Measurements from ENCODE around the gene CLIP3. TPM values are rescaled to one million over a fixed set of nuclear protein-coding genes. Genes with fewer than 3 reads are reported as not detected.

The CLIP3 gene
- 20.8 TPM for polyA plus RNA-seq (2013)

GRCh38 chr19:36032251-36033104 is at the start of gene CLIP3:
Gene CLIP3, minus strand, starts transcription at chr19:36032873. Its CDS starts 516 bp downstream, at chr19:36032357.
- DNase-seq = peak; percentile 56 to 64 (median 60)
- WGBS (ENCODE audit: insufficient coverage) = under 1% methylated on average over 27 of the region's 51 CpGs
- Histone ChIP-seq H3K4me1 (ENCODE audit: control extremely low read depth in 1 of 4, control insufficient read depth in 4 of 4, insufficient read depth in 4 of 4, low read length in 3 of 4) (peaks cover 0 to 40% (median 31%) of the 10 kb centered on the region in 4 experiments), H3K4me3 (ENCODE audit: control insufficient read depth in 1 of 7, extremely low read depth in 1 of 7, insufficient read depth in 4 of 7, low read depth in 2 of 7, low read length in 6 of 7) (peak within 1 kb of the TSS in 6 of 7 experiments; percentile 33 to 76 (median 56)), H3K9me3 (ENCODE audit: control extremely low read depth in 1 of 5, control insufficient read depth in 4 of 5, insufficient read depth in 2 of 5, low read depth in 1 of 5, low read length in 4 of 5) (no peaks in the 10 kb centered on the region), H3K36me3 (ENCODE audit: control insufficient read depth in 4 of 4, insufficient read depth in 4 of 4, low read length in 3 of 4) (peaks cover 0 to 17% (median 0%) of the 10 kb centered on the region in 4 experiments), H3K27me3 (replicated peaks in 2 of 5; ENCODE audit: control insufficient read depth in 4 of 5, insufficient read depth in 5 of 5, low read length in 4 of 5) (no peaks in the 10 kb centered on the region), H3K27ac (ENCODE audit: insufficient read depth in 1 of 2, low read depth in 1 of 2, low read length in 2 of 2, poor library complexity in 1 of 2, severe bottlenecking in 2 of 2) (no peak within 1 kb of the TSS)
- POLR2A ChIA-PET = no interaction called here
- CTCF ChIA-PET = interaction anchor here (1.4 kb wide), 1 partner anchor 138 kb away, joined by 3 read pairs; no protein-coding TSS in a partner anchor

- ChIA-PET POLR2A (no interaction called here), CTCF (interaction anchor here (0.6 to 1.0 kb wide), 3 partner anchors 12 to 126 kb away, joined by 3 read pairs; no protein-coding TSS in a partner anchor)
- DNase-seq = no peak
- H3K4me3 ChIP-seq (ENCODE audit: control insufficient read depth in 1 of 7, extremely low read depth in 1 of 7, insufficient read depth in 4 of 7, low read depth in 2 of 7, low read length in 6 of 7) = no peak overlapping the region
- no peaks in the 10 kb centered on the region for H3K27me3 ChIP-seq (replicated peaks in 2 of 5; ENCODE audit: control insufficient read depth in 4 of 5, insufficient read depth in 5 of 5, low read length in 4 of 5)
- peaks cover 5 to 76% (median 38%) of the 10 kb centered on the region in 4 experiments for H3K36me3 ChIP-seq (ENCODE audit: control insufficient read depth in 4 of 4, insufficient read depth in 4 of 4, low read length in 3 of 4)
- H3K27ac ChIP-seq (ENCODE audit: insufficient read depth in 1 of 2, low read depth in 1 of 2, low read length in 2 of 2, poor library complexity in 1 of 2, severe bottlenecking in 2 of 2) = no peak overlapping the region
- 97% methylated on average over 6 of the region's 7 CpGs for WGBS (ENCODE audit: insufficient coverage)
- no peaks in the 10 kb centered on the region for H3K4me1 ChIP-seq (ENCODE audit: control extremely low read depth in 1 of 4, control insufficient read depth in 4 of 4, insufficient read depth in 4 of 4, low read length in 3 of 4)
- no peaks in the 10 kb centered on the region for H3K9me3 ChIP-seq (ENCODE audit: control extremely low read depth in 1 of 5, control insufficient read depth in 4 of 5, insufficient read depth in 2 of 5, low read depth in 1 of 5, low read length in 4 of 5)
Observed at GRCh38 chr19:36081894-36082293, 49.2 kb upstream of the CLIP3 start.

DNA sequence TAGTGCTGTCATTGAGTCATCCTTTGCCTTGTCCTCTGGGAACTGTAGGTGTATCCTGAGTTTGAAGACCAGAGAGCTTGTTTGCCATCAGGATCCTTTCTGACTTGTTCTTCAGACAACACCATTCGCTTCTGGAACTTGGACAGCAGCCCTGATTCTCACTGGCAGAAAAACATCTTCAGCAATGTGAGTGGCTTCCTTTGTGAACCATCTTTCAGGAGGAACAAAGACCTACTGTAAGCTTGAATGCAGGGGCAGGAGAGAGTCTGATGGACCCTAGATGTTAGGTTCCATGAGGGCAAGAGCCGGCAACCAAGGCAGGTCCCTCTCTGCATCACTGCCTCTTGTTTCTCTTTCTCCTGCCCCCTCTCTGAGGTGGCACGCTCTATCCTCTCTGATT is 48.7 kb upstream of the CLIP3 start:
- peaks cover 5 to 75% (median 34%) of the 10 kb centered on the region in 4 experiments for H3K36me3 ChIP-seq (ENCODE audit: control insufficient read depth in 4 of 4, insufficient read depth in 4 of 4, low read length in 3 of 4)
- ChIA-PET POLR2A (no interaction called here), CTCF (interaction anchor here (0.9 to 1.0 kb wide), 2 partner anchors 10 to 50 kb away, joined by 3 read pairs; no protein-coding TSS in a partner anchor)

DNA sequence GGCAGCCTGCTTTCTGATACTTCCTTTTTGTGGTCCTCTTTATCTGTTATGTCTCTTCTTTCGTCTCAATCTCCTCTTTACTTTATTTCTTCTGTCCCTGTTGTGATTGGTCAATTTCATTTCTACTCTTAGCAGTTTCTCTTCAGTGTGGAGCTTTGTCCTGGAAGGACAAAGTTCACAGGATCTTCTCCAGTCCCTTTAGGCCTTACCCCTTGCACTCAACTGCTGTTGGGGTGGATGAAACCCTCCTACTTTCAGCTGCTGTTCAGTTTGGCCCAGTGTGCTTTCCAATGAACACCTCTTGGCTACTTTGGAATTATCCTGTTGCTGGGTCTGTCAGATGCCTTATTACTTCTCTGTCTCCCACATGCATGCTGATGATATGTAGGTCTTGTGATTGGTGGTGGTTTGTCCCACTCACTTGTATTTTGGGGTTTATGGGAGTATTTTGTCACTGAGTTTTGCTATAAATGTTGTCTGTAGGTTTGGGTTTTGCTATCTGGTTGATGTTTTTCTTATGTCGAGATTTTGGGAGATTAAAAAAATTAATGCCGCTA is 46.8 kb upstream of the CLIP3 start:
- H3K27ac ChIP-seq (ENCODE audit: insufficient read depth in 1 of 2, low read depth in 1 of 2, low read length in 2 of 2, poor library complexity in 1 of 2, severe bottlenecking in 2 of 2) = no peak overlapping the region
- ChIA-PET POLR2A (interaction anchor here (0.7 kb wide), 1 partner anchor 65 kb away, joined by 3 read pairs; the partner anchor contains the start of gene ALKBH6), CTCF (no interaction called here)
- H3K4me1 ChIP-seq (ENCODE audit: control extremely low read depth in 1 of 4, control insufficient read depth in 4 of 4, insufficient read depth in 4 of 4, low read length in 3 of 4) = no peaks in the 10 kb centered on the region
- H3K27me3 ChIP-seq (replicated peaks in 2 of 5; ENCODE audit: control insufficient read depth in 4 of 5, insufficient read depth in 5 of 5, low read length in 4 of 5) = no peaks in the 10 kb centered on the region
- no peak overlapping the region for H3K4me3 ChIP-seq (ENCODE audit: control insufficient read depth in 1 of 7, extremely low read depth in 1 of 7, insufficient read depth in 4 of 7, low read depth in 2 of 7, low read length in 6 of 7)
- WGBS (ENCODE audit: insufficient coverage) = no CpG with 5 or more reads among the region's 3 CpGs
- H3K9me3 ChIP-seq (ENCODE audit: control extremely low read depth in 1 of 5, control insufficient read depth in 4 of 5, insufficient read depth in 2 of 5, low read depth in 1 of 5, low read length in 4 of 5) = no peaks in the 10 kb centered on the region
- no peak for DNase-seq
- peaks cover 5 to 74% (median 24%) of the 10 kb centered on the region in 4 experiments for H3K36me3 ChIP-seq (ENCODE audit: control insufficient read depth in 4 of 4, insufficient read depth in 4 of 4, low read length in 3 of 4)

More for the DNA sequence above, 48.7 kb upstream of the CLIP3 start:
- Histone ChIP-seq H3K27ac (ENCODE audit: insufficient read depth in 1 of 2, low read depth in 1 of 2, low read length in 2 of 2, poor library complexity in 1 of 2, severe bottlenecking in 2 of 2) (no peak overlapping the region), H3K4me1 (ENCODE audit: control extremely low read depth in 1 of 4, control insufficient read depth in 4 of 4, insufficient read depth in 4 of 4, low read length in 3 of 4) (no peaks in the 10 kb centered on the region), H3K4me3 (ENCODE audit: control insufficient read depth in 1 of 7, extremely low read depth in 1 of 7, insufficient read depth in 4 of 7, low read depth in 2 of 7, low read length in 6 of 7) (no peak overlapping the region), H3K9me3 (ENCODE audit: control extremely low read depth in 1 of 5, control insufficient read depth in 4 of 5, insufficient read depth in 2 of 5, low read depth in 1 of 5, low read length in 4 of 5) (no peaks in the 10 kb centered on the region), H3K27me3 (replicated peaks in 2 of 5; ENCODE audit: control insufficient read depth in 4 of 5, insufficient read depth in 5 of 5, low read length in 4 of 5) (no peaks in the 10 kb centered on the region)
- WGBS (ENCODE audit: insufficient coverage) = 100% methylated on average over 3 of the region's 3 CpGs
- no peak for DNase-seq

DNA sequence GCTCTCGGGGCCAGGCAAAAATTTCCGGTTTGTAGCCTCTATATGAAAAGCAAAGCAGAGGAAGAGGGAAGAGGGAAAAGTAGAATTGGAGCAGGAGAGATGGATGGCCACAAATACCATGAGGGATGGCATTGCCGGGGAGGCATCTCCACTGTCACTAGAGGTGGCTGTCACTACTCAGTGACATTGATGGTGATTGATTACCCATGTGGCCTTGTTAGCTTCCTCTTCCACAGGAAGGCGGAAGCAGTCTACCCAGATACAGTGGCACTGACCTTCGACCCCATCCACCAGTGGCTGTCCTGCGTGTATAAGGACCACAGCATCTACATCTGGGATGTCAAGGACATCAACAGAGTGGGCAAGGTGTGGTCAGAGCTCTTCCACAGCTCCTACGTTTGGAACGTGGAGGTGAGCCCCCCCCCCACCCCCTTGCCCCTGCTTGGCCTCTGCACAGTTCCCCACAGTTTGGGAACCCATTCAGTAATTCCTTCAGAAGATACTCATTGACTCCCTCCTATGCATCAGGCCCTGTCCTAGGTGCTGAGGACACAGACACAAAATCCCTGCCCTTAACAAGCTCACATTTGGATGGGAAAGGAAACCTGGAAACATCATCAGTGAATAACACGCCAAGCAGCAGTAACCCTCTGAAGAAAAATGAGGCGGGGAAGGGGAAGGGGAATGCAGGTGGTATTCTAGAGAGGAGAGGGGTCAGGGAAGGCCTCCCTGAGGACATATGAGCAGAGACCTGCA is 40.6 kb upstream of the CLIP3 start:
- Histone ChIP-seq H3K27me3 (replicated peaks in 2 of 5; ENCODE audit: control insufficient read depth in 4 of 5, insufficient read depth in 5 of 5, low read length in 4 of 5) (no peaks in the 10 kb centered on the region), H3K27ac (ENCODE audit: insufficient read depth in 1 of 2, low read depth in 1 of 2, low read length in 2 of 2, poor library complexity in 1 of 2, severe bottlenecking in 2 of 2) (no peak overlapping the region), H3K4me1 (ENCODE audit: control extremely low read depth in 1 of 4, control insufficient read depth in 4 of 4, insufficient read depth in 4 of 4, low read length in 3 of 4) (no peaks in the 10 kb centered on the region), H3K36me3 (ENCODE audit: control insufficient read depth in 4 of 4, insufficient read depth in 4 of 4, low read length in 3 of 4) (peaks cover 5 to 65% (median 19%) of the 10 kb centered on the region in 4 experiments), H3K4me3 (ENCODE audit: control insufficient read depth in 1 of 7, extremely low read depth in 1 of 7, insufficient read depth in 4 of 7, low read depth in 2 of 7, low read length in 6 of 7) (no peak overlapping the region), H3K9me3 (ENCODE audit: control extremely low read depth in 1 of 5, control insufficient read depth in 4 of 5, insufficient read depth in 2 of 5, low read depth in 1 of 5, low read length in 4 of 5) (no peaks in the 10 kb centered on the region)
- ChIA-PET POLR2A (interaction anchor here (0.6 kb wide), 1 partner anchor 30 kb away, joined by 3 read pairs; no protein-coding TSS in a partner anchor), CTCF (interaction anchor here (1.6 kb wide), 1 partner anchor 12 kb away, joined by 5 read pairs; no protein-coding TSS in a partner anchor)
- 92% methylated on average over 10 of the region's 10 CpGs for WGBS (ENCODE audit: insufficient coverage)
- no peak for DNase-seq

GRCh38 chr19:36072081-36072480 is 39.4 kb upstream of the CLIP3 start:
- no peak for DNase-seq
- Histone ChIP-seq H3K9me3 (ENCODE audit: control extremely low read depth in 1 of 5, control insufficient read depth in 4 of 5, insufficient read depth in 2 of 5, low read depth in 1 of 5, low read length in 4 of 5) (no peaks in the 10 kb centered on the region), H3K27ac (ENCODE audit: insufficient read depth in 1 of 2, low read depth in 1 of 2, low read length in 2 of 2, poor library complexity in 1 of 2, severe bottlenecking in 2 of 2) (no peak overlapping the region), H3K4me3 (ENCODE audit: control insufficient read depth in 1 of 7, extremely low read depth in 1 of 7, insufficient read depth in 4 of 7, low read depth in 2 of 7, low read length in 6 of 7) (no peak overlapping the region), H3K4me1 (ENCODE audit: control extremely low read depth in 1 of 4, control insufficient read depth in 4 of 4, insufficient read depth in 4 of 4, low read length in 3 of 4) (no peaks in the 10 kb centered on the region), H3K36me3 (ENCODE audit: control insufficient read depth in 4 of 4, insufficient read depth in 4 of 4, low read length in 3 of 4) (peaks cover 5 to 70% (median 25%) of the 10 kb centered on the region in 4 experiments), H3K27me3 (replicated peaks in 2 of 5; ENCODE audit: control insufficient read depth in 4 of 5, insufficient read depth in 5 of 5, low read length in 4 of 5) (no peaks in the 10 kb centered on the region)
- ChIA-PET CTCF (interaction anchor here (1.6 kb wide), 1 partner anchor 11 kb away, joined by 5 read pairs; no protein-coding TSS in a partner anchor), POLR2A (no interaction called here)
- WGBS (ENCODE audit: insufficient coverage) = 82% methylated on average over 8 of the region's 8 CpGs

All from common myeloid progenitor, CD34-positive (primary cell).